ENCODE data around the gene STK32C. TPM values are rescaled to one million over a fixed set of nuclear protein-coding genes. Genes with fewer than 3 reads are reported as not detected.

Gene STK32C
- total and polyA plus RNA-seq, 10 of the 15 experiments (the other 5 are each of a cell fraction or from before 2014, with no cell fraction given): 1.5 to 18.1 (median 6.4) TPM

DNA sequence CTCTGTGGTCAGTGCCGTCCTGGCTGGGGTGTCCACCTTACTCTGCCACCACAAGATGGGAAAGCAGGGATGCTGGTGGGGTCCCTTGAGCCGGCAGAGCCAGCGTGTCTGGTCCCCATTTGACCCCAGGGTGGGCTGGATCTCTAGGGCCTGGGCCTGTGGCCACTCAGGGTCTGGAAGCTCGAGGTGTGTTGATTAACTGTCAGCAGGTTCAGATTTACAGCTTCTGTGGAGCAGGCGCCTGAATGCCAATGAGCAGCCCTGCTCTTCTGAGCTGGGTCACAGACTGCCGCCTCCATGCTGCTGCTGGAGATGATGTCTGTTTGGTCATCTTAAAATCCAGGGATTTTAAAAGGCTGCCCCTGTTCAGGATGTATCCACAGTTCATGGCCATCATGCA lies 132.3 kb downstream of the STK32C start:
- H3K9me3 ChIP-seq (replicated peaks; ENCODE audit: control insufficient read depth, insufficient read depth, low read length): no peaks in the 10 kb centered on the region; the same call in 2 of the 3 replicates
- ChIA-PET SMC1A (ENCODE audit: uncharacterized antibody, unreplicated experiment) (no interaction called here), CTCF (no interaction called here), POLR2A (no interaction called here), RAD21 (ENCODE audit: unreplicated experiment) (no interaction called here)
- H3K36me3 ChIP-seq (ENCODE audit: control insufficient read depth in 2 of 2, insufficient read depth in 2 of 2, low read length in 1 of 2): no peaks in the 10 kb centered on the region
- no peak overlapping the region for H3K4me2 ChIP-seq (ENCODE audit: control insufficient read depth, insufficient read depth)
- no peak for ATAC-seq
- H3K9ac ChIP-seq (ENCODE audit: control insufficient read depth, insufficient read depth, low read length): no peak overlapping the region
- intact Hi-C loops (cut with micrococcal nuclease; ENCODE audit: unreplicated experiment) (no loop called here), in situ Hi-C loops (cut with MboI) (no loop called here)
- H2AFZ ChIP-seq (ENCODE audit: control insufficient read depth, low read depth, low read length): no peak overlapping the region
- H4K20me1 ChIP-seq (ENCODE audit: control insufficient read depth, insufficient read depth): no peaks in the 10 kb centered on the region
- no peak overlapping the region for H3K27ac ChIP-seq (ENCODE audit: control insufficient read depth, insufficient read depth)
- H3K27me3 ChIP-seq (replicated peaks in 1 of 2; ENCODE audit: control insufficient read depth in 2 of 2, insufficient read depth in 2 of 2, low read length in 1 of 2): no peaks in the 10 kb centered on the region
- FAIRE-seq: no peak
- DNase-seq (ENCODE audit: low read depth, low spot score): no peak
- H3K4me1 ChIP-seq (ENCODE audit: control insufficient read depth, insufficient read depth, low read length): no peaks in the 10 kb centered on the region
- H3K4me3 ChIP-seq: no peak overlapping the region
- no peaks in the 10 kb centered on the region for H3K79me2 ChIP-seq (ENCODE audit: control insufficient read depth, insufficient read depth, low read length)
- no TSS peak for BruUV-seq (replicated peaks)
- WGBS (ENCODE audit: insufficient coverage, insufficient replicate concordance, low lambda C conversion rate, missing lambda C conversion rate): 26% methylated on average over 6 of the region's 6 CpGs
- TF ChIP-seq, protein P1, sequence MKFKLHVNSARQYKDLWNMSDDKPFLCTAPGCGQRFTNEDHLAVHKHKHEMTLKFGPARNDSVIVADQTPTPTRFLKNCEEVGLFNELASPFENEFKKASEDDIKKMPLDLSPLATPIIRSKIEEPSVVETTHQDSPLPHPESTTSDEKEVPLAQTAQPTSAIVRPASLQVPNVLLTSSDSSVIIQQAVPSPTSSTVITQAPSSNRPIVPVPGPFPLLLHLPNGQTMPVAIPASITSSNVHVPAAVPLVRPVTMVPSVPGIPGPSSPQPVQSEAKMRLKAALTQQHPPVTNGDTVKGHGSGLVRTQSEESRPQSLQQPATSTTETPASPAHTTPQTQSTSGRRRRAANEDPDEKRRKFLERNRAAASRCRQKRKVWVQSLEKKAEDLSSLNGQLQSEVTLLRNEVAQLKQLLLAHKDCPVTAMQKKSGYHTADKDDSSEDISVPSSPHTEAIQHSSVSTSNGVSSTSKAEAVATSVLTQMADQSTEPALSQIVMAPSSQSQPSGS (IDR thresholded peaks at IDR 0.05; ENCODE audit: low read length): no peak
- TF ChIP-seq DPF2 (IDR thresholded peaks at IDR 0.05) (no peak), KDM1A (IDR thresholded peaks at IDR 0.05; ENCODE audit: borderline replicate concordance) (no peak), SUPT20H (IDR thresholded peaks at IDR 0.05; ENCODE audit: borderline replicate concordance, control insufficient read depth, low read depth, low read length) (no peak), RAD51 (IDR thresholded peaks at IDR 0.05) (no peak)
- TF ChIP-seq, protein P2, sequence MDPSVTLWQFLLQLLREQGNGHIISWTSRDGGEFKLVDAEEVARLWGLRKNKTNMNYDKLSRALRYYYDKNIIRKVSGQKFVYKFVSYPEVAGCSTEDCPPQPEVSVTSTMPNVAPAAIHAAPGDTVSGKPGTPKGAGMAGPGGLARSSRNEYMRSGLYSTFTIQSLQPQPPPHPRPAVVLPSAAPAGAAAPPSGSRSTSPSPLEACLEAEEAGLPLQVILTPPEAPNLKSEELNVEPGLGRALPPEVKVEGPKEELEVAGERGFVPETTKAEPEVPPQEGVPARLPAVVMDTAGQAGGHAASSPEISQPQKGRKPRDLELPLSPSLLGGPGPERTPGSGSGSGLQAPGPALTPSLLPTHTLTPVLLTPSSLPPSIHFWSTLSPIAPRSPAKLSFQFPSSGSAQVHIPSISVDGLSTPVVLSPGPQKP (IDR thresholded peaks at IDR 0.05; ENCODE audit: low read depth, low read length): no peak

All from GM12878 (cell line).